HL-60 (cell line): ENCODE results near the gene PTBP1.

Experiments used
- DNase-seq, 2 experiments: peaks; one replicate each; pipeline ENCODE4 v3.0.0-alpha.2; 2010 to 2020; ENCODE audit warnings: low read depth in 1 of 2, low spot score in 1 of 2
- H3K27ac ChIP-seq: fragments of 250-450 bp; sonication (Bioruptor Pico); replicated peaks from 2 replicates; pipeline ENCODE4 v1.5.1; 2020; ENCODE audit warnings: mild to moderate bottlenecking, moderate library complexity
- H3K27me3 ChIP-seq: fragments of 250-450 bp; sonication (Bioruptor Pico); 2 replicates; pipeline ENCODE4 v1.5.1; 2021; ENCODE audit warnings: mild to moderate bottlenecking, moderate library complexity; ENCODE audit not compliant: insufficient read depth, poor library complexity, severe bottlenecking
- H3K4me3 ChIP-seq: replicated peaks from 2 replicates; pipeline ENCODE4 v1.5.1; 2011; ENCODE audit warnings: mild to moderate bottlenecking, control low read depth, low read length; ENCODE audit not compliant: insufficient read depth
- GABPA ChIP-seq: IDR thresholded peaks from 2 replicates; pipeline ENCODE4 v1.6.1; 2012; ENCODE audit warnings: low read depth
- POLR2AphosphoS5 ChIP-seq: IDR thresholded peaks from 2 replicates; pipeline ENCODE4 v1.6.1; 2012; ENCODE audit warnings: low read depth
- SPI1 ChIP-seq: IDR thresholded peaks from 2 replicates; pipeline ENCODE4 v1.6.1; 2012; ENCODE audit warnings: low read depth, mild to moderate bottlenecking, borderline replicate concordance
- TF ChIP-seq, protein P1 (sequence below): IDR thresholded peaks from one replicate; pipeline ENCODE4 v1.5.1; 2011; ENCODE audit warnings: low read length, control low read depth, inconsistent platforms; ENCODE audit not compliant: insufficient read depth
- TF ChIP-seq, protein P2 (sequence below): IDR thresholded peaks from 2 replicates; pipeline ENCODE4 v1.6.1; 2012; ENCODE audit warnings: low read depth; ENCODE audit not compliant: insufficient replicate concordance

The PTBP1 gene

DNA sequence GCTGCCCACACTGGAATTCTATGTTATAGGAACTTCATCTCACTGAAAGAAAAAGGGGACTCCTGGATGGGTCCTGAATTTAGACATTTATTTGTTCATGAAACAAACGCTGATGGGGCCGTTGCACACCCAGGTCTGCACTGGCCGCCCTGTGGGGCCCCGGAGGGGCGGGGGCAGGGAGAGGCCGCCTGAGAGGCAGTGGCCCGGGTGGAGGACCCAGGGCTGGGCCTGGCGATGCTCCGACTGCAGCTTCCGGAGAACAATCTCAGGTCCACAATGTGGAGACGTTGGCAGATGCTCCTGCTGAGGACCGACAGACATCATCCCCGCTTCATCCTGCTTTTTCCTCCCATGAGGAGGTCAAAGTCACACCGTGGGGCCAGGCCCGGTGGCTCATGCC is 16.3 kb upstream of the PTBP1 start:
- Histone ChIP-seq H3K27me3 (no peaks in the 10 kb centered on the region), H3K4me3 (no peak overlapping the region), H3K27ac (no peak overlapping the region)
- no peak for DNase-seq
- TF ChIP-seq SPI1: no peak
- TF ChIP-seq, protein P1, sequence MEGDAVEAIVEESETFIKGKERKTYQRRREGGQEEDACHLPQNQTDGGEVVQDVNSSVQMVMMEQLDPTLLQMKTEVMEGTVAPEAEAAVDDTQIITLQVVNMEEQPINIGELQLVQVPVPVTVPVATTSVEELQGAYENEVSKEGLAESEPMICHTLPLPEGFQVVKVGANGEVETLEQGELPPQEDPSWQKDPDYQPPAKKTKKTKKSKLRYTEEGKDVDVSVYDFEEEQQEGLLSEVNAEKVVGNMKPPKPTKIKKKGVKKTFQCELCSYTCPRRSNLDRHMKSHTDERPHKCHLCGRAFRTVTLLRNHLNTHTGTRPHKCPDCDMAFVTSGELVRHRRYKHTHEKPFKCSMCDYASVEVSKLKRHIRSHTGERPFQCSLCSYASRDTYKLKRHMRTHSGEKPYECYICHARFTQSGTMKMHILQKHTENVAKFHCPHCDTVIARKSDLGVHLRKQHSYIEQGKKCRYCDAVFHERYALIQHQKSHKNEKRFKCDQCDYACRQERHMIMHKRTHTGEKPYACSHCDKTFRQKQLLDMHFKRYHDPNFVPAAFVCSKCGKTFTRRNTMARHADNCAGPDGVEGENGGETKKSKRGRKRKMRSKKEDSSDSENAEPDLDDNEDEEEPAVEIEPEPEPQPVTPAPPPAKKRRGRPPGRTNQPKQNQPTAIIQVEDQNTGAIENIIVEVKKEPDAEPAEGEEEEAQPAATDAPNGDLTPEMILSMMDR: no peak

DNA sequence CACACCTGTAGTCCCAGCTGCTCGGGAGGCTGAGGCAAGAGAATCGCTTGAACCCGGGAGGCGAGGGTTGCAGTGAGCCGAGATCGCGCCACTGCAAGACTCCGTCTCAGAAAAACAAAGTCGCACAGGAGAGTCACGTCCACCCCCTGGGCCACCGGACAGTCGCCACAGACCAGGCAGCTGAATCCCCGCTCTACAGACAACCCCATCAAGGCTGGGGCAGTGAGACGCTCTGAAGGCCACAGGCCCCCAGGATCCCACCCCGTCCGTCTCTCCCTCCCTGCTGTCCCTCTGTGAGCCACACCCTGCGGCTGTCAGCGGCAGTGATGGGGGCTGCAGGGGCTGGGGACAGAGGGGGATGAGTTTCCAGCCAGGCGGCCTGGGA is 15.5 kb upstream of the PTBP1 start:
- TF ChIP-seq, protein P2, sequence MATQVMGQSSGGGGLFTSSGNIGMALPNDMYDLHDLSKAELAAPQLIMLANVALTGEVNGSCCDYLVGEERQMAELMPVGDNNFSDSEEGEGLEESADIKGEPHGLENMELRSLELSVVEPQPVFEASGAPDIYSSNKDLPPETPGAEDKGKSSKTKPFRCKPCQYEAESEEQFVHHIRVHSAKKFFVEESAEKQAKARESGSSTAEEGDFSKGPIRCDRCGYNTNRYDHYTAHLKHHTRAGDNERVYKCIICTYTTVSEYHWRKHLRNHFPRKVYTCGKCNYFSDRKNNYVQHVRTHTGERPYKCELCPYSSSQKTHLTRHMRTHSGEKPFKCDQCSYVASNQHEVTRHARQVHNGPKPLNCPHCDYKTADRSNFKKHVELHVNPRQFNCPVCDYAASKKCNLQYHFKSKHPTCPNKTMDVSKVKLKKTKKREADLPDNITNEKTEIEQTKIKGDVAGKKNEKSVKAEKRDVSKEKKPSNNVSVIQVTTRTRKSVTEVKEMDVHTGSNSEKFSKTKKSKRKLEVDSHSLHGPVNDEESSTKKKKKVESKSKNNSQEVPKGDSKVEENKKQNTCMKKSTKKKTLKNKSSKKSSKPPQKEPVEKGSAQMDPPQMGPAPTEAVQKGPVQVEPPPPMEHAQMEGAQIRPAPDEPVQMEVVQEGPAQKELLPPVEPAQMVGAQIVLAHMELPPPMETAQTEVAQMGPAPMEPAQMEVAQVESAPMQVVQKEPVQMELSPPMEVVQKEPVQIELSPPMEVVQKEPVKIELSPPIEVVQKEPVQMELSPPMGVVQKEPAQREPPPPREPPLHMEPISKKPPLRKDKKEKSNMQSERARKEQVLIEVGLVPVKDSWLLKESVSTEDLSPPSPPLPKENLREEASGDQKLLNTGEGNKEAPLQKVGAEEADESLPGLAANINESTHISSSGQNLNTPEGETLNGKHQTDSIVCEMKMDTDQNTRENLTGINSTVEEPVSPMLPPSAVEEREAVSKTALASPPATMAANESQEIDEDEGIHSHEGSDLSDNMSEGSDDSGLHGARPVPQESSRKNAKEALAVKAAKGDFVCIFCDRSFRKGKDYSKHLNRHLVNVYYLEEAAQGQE: no peak
- TF ChIP-seq POLR2AphosphoS5 (no peak), SPI1 (no peak)
- TF ChIP-seq, protein P1: no peak
- Histone ChIP-seq H3K27ac (no peak overlapping the region), H3K27me3 (no peaks in the 10 kb centered on the region), H3K4me3 (no peak overlapping the region)
- DNase-seq: no peak

DNA sequence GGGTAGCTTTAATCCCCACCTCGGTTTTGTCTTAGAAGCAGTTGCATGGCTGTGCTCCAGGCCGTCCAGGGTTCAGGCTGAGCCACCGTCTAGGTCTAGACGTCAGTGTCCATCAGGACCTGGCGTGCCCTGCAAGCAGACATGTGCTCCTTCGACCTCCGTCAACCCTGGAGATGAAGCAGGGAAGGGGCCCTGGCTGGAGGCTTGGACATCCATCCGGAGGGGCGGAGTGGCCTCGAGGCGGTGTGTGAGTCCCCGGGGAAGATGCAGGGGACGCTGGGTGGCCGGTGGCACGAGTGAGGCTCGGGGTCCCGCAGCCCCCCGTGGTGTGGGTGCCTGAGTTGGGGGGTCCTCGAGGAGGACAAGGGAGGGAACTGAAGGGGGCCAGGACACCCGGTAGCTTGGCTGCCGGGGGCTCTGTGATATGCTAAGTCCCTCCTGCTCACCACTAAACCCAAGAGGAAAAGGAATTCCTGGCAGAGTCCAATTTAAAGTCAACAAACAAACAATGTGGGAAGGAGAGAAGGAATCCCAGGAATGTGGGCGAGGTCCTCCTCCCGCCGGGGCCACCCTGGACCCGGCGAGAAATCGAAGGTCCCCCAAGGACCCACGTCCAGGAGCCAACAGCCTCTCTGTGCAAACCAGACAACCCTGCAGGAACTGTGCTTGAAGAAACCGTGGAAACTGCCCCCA is 14.9 kb upstream of the PTBP1 start:
- Histone ChIP-seq H3K4me3 (no peak overlapping the region), H3K27ac (no peak overlapping the region), H3K27me3 (no peaks in the 10 kb centered on the region)
- DNase-seq: no peak
- TF ChIP-seq, protein P2: no peak
- TF ChIP-seq SPI1 (no peak), POLR2AphosphoS5 (no peak), GABPA (no peak)
- TF ChIP-seq, protein P1: no peak
